Neuron (in vitro differentiated cells): ENCODE data around the gene TMED6.

Source experiments
- H2AFZ ChIP-seq: one replicate; pipeline ENCODE4 v1.6.1; 2013; ENCODE audit warnings: low read depth, mild to moderate bottlenecking, inconsistent platforms, low read length, moderate library complexity
- H3K27me3 ChIP-seq: one replicate; pipeline ENCODE4 v1.6.1; 2013; ENCODE audit warnings: low read length; ENCODE audit not compliant: insufficient read depth
- H3K36me3 ChIP-seq: one replicate; pipeline ENCODE4 v1.6.1; 2013; ENCODE audit warnings: low read length; ENCODE audit not compliant: insufficient read depth
- H3K4me1 ChIP-seq: one replicate; pipeline ENCODE4 v1.6.1; 2013; ENCODE audit warnings: low read length; ENCODE audit not compliant: insufficient read depth
- H3K4me3 ChIP-seq: 2 replicates; pipeline ENCODE4 v1.5.1; 2013; ENCODE audit warnings: mild to moderate bottlenecking, low read length, moderate library complexity
- H3K9me3 ChIP-seq: one replicate; pipeline ENCODE4 v1.6.1; 2013; ENCODE audit warnings: low read length

The TMED6 gene

GRCh38 chr16:69325784-69326171 lies 25.8 kb downstream of the TMED6 start:
- Histone ChIP-seq H3K4me3 (no peak overlapping the region), H3K27me3 (no peaks in the 10 kb centered on the region), H3K4me1 (peaks cover 18% of the 10 kb centered on the region), H2AFZ (no peak overlapping the region), H3K9me3 (no peaks in the 10 kb centered on the region), H3K36me3 (peaks cover 80% of the 10 kb centered on the region)

GRCh38 chr16:69324585-69325253 lies 26.9 kb downstream of the TMED6 start:
- Histone ChIP-seq H2AFZ (no peak overlapping the region), H3K4me1 (peaks cover 16% of the 10 kb centered on the region), H3K4me3 (no peak overlapping the region), H3K36me3 (peaks cover 90% of the 10 kb centered on the region), H3K27me3 (no peaks in the 10 kb centered on the region), H3K9me3 (no peaks in the 10 kb centered on the region)

DNA sequence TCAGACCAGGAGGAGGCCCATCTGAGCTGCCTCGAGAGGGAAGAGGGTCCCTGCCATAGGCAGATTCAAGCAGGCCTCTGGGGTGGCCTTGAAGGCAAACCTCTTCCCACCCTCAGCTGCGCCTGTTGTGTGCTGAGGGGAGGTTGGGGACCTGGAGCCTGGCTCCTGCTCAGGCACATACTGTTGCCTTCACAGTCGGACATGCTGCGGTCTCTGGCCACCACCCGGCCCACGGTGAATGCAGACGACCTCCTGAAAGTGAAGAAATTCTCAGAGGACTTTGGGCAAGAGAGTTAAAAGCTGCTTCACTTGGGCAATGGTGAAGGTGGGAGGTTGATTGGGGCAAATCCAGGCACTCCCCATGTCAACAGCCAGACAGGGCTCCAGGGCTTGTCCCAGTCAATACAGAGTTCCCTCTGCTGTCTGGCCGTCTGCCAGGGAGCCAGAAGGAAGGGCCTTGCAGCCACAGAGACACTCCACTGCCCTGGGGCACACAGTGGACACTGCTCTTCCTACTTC lies 27.5 kb downstream of the TMED6 start:
- H3K4me3 ChIP-seq, result no peak overlapping the region
- peaks cover 10% of the 10 kb centered on the region for H3K4me1 ChIP-seq
- H3K27me3 ChIP-seq, result no peaks in the 10 kb centered on the region
- no peaks in the 10 kb centered on the region for H3K9me3 ChIP-seq
- H3K36me3 ChIP-seq, result peaks cover 91% of the 10 kb centered on the region
- H2AFZ ChIP-seq, result no peak overlapping the region

GRCh38 chr16:69323415-69323814 lies 28.2 kb downstream of the TMED6 start:
- no peaks in the 10 kb centered on the region for H3K9me3 ChIP-seq
- no peak overlapping the region for H2AFZ ChIP-seq
- H3K4me1 ChIP-seq, result peaks cover 3% of the 10 kb centered on the region
- no peaks in the 10 kb centered on the region for H3K27me3 ChIP-seq
- H3K36me3 ChIP-seq, result peaks cover 91% of the 10 kb centered on the region
- H3K4me3 ChIP-seq, result no peak overlapping the region

- no peaks in the 10 kb centered on the region for H3K9me3 ChIP-seq
- H3K36me3 ChIP-seq, result peaks cover 90% of the 10 kb centered on the region
- H2AFZ ChIP-seq, result no peak overlapping the region
- H3K4me3 ChIP-seq, result no peak overlapping the region
- H3K4me1 ChIP-seq, result no peaks in the 10 kb centered on the region
- no peaks in the 10 kb centered on the region for H3K27me3 ChIP-seq
These were observed 29.2 kb downstream of the TMED6 start for GRCh38 chr16:69322343-69322742.

DNA sequence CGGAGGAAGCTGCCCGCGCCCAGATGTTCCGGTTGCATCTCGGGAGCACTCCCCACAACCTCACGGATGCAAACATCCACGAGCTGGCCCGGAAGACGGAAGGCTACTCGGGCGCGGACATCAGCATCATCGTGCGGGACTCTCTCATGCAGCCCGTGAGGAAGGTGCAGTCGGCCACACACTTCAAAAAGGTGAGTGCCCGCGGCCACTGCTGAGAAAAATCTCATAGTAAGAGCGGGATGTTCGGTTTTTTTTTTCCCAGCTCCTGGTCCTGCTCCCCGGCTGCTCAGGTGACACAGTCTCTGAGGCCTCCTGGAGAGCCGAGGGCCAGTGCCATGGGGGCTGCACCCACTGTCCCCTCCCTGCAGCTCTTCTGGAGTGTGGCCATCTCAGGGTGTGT lies 30.5 kb downstream of the TMED6 start:
- no peaks in the 10 kb centered on the region for H3K9me3 ChIP-seq
- no peaks in the 10 kb centered on the region for H3K4me1 ChIP-seq
- H3K27me3 ChIP-seq, result no peaks in the 10 kb centered on the region
- peaks cover 89% of the 10 kb centered on the region for H3K36me3 ChIP-seq
- no peak overlapping the region for H3K4me3 ChIP-seq
- H2AFZ ChIP-seq, result no peak overlapping the region

DNA sequence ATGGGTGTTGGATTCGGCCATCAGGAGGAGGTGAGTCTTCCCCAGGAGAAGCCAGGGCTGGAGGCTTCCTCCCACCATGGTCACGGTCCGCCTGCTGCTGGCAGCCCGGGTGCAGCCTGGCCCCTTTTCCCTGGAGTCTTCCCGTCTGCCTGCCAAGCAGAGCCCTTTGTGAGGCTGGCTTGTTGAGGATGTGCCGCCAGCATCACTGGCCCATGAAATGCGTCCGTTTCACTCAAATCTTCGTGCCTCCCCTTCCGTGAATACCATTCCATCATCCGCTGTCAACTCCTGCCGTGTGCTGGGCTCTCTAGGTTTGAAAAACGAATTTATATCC lies 30.9 kb downstream of the TMED6 start:
- peaks cover 89% of the 10 kb centered on the region for H3K36me3 ChIP-seq
- no peaks in the 10 kb centered on the region for H3K9me3 ChIP-seq
- no peaks in the 10 kb centered on the region for H3K4me1 ChIP-seq
- no peak overlapping the region for H2AFZ ChIP-seq
- no peak overlapping the region for H3K4me3 ChIP-seq
- no peaks in the 10 kb centered on the region for H3K27me3 ChIP-seq

GRCh38 chr16:69319826-69320739 lies 31.5 kb downstream of the TMED6 start:
- Histone ChIP-seq H3K4me3 (no peak overlapping the region), H3K27me3 (no peaks in the 10 kb centered on the region), H3K36me3 (peaks cover 90% of the 10 kb centered on the region), H3K9me3 (no peaks in the 10 kb centered on the region), H2AFZ (no peak overlapping the region), H3K4me1 (no peaks in the 10 kb centered on the region)

- Histone ChIP-seq H3K4me1 (no peaks in the 10 kb centered on the region), H3K27me3 (no peaks in the 10 kb centered on the region), H3K36me3 (peaks cover 89% of the 10 kb centered on the region), H3K9me3 (no peaks in the 10 kb centered on the region), H3K4me3 (no peak overlapping the region), H2AFZ (no peak overlapping the region)
These were observed 32.2 kb downstream of the TMED6 start for GRCh38 chr16:69319381-69319780.

DNA sequence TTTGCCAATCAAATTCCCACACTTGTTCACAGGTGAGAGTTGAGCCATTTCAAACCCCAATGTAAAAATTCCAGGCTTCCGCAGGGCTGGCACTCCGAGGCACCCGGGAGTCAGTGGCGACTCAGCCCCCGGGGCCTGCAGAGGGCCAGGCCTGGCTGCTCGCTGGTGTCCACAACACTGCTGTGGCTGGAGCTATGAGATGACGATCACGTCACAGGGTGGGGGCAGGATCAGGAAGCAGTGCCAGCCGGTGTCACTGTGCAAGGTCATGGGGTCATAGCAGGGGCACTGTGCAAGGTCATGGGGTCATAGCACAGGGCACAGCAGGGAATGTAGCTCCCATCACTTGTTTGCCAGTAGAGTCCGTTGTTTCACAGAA lies 32.7 kb downstream of the TMED6 start:
- Histone ChIP-seq H3K4me1 (no peaks in the 10 kb centered on the region), H3K4me3 (no peak overlapping the region), H2AFZ (no peak overlapping the region), H3K36me3 (peaks cover 89% of the 10 kb centered on the region), H3K27me3 (no peaks in the 10 kb centered on the region), H3K9me3 (no peaks in the 10 kb centered on the region)

- Histone ChIP-seq H3K4me1 (no peaks in the 10 kb centered on the region), H3K4me3 (no peak overlapping the region), H2AFZ (no peak overlapping the region), H3K36me3 (peaks cover 90% of the 10 kb centered on the region), H3K9me3 (no peaks in the 10 kb centered on the region), H3K27me3 (no peaks in the 10 kb centered on the region)
These were observed 33.2 kb downstream of the TMED6 start for GRCh38 chr16:69318177-69318910.

DNA sequence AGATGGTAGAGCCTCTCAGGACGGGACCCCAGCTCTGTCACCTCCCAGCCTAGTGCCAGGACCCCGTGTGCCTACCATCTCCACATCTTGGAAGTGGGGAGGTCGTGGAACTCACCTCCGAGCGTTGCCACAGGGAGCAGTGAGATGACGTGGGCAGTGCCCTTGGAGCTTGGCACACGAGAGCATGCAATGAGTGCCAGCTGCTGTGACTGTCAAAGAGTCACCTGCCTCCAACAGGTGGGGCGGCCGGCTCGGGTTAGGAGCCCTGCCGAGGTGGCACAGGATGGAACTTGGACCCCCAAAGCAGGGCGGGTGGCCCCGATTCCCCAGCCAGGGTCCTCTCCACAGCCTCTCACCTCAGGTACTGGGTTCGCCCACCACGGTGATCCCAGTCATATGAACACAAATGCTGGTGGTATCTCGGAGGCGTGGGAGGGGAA lies 35.0 kb downstream of the TMED6 start:
- Histone ChIP-seq H2AFZ (no peak overlapping the region), H3K4me3 (no peak overlapping the region), H3K36me3 (peaks cover 77% of the 10 kb centered on the region), H3K4me1 (peaks cover 6% of the 10 kb centered on the region), H3K27me3 (no peaks in the 10 kb centered on the region), H3K9me3 (no peaks in the 10 kb centered on the region)
